Immature natural killer cell (primary cell): ENCODE results near the gene MAGI1. TPM values are rescaled to one million over a fixed set of nuclear protein-coding genes. Genes with fewer than 3 reads are reported as not detected.

ENCODE experiments used
- DNase-seq, 3 donors: peaks; one replicate each; pipeline ENCODE4 v3.0.0; 2022; ENCODE audit warnings: mixed read lengths in 1 of 3
- H3K27ac Mint-ChIP-seq, 6 donors: one replicate each; pipeline ENCODE4 v1.8.0; 2020; ENCODE audit warnings: mixed read lengths in 6 of 6, mild to moderate bottlenecking in 5 of 6, inconsistent platforms in 4 of 6, moderate library complexity in 3 of 6
- H3K27me3 Mint-ChIP-seq, 3 donors: one replicate each; pipeline ENCODE4 v1.8.0; 2020 to 2021; ENCODE audit warnings: low read depth in 3 of 3, mild to moderate bottlenecking in 3 of 3, mixed read lengths in 3 of 3, moderate library complexity in 3 of 3, inconsistent platforms in 1 of 3
- H3K36me3 Mint-ChIP-seq, 3 donors: one replicate each; pipeline ENCODE4 v1.8.0; 2020; ENCODE audit warnings: mixed read lengths in 3 of 3, inconsistent platforms in 2 of 3, mild to moderate bottlenecking in 2 of 3
- H3K4me1 Mint-ChIP-seq, 2 donors: one replicate each; pipeline ENCODE4 v1.8.0; 2020; ENCODE audit warnings: inconsistent platforms in 2 of 2, mild to moderate bottlenecking in 2 of 2, mixed read lengths in 2 of 2, moderate library complexity in 1 of 2
- H3K4me3 Mint-ChIP-seq, 5 donors: one replicate each; pipeline ENCODE4 v1.8.0; 2020; ENCODE audit warnings: mild to moderate bottlenecking in 5 of 5, mixed read lengths in 5 of 5, inconsistent platforms in 3 of 5, moderate library complexity in 3 of 5
- H3K9me3 Mint-ChIP-seq, 6 donors: one replicate each; pipeline ENCODE4 v1.8.0; 2020; ENCODE audit warnings: mild to moderate bottlenecking in 6 of 6, mixed read lengths in 6 of 6, inconsistent platforms in 4 of 6, moderate library complexity in 3 of 6
- polyA plus RNA-seq, 3 donors: library from polyadenylated mRNA; unstranded; fragments of 300-500 nt; fragmentation: Illumina TruSeq; gene quantifications; one replicate each; pipeline ENCODE4 v1.2.3, GENCODE V29; 2021

The MAGI1 gene
- polyA plus RNA-seq, 3 donors from 2014 or later, result not detected

- Mint-ChIP-seq H3K4me1 (no peaks in the 10 kb centered on the region), H3K9me3 (peaks cover 0 to 5% (median 1%) of the 10 kb centered on the region in 6 donors)
These were observed 226.8 kb downstream of the MAGI1 start for GRCh38 chr3:65811892-65812291.

DNA sequence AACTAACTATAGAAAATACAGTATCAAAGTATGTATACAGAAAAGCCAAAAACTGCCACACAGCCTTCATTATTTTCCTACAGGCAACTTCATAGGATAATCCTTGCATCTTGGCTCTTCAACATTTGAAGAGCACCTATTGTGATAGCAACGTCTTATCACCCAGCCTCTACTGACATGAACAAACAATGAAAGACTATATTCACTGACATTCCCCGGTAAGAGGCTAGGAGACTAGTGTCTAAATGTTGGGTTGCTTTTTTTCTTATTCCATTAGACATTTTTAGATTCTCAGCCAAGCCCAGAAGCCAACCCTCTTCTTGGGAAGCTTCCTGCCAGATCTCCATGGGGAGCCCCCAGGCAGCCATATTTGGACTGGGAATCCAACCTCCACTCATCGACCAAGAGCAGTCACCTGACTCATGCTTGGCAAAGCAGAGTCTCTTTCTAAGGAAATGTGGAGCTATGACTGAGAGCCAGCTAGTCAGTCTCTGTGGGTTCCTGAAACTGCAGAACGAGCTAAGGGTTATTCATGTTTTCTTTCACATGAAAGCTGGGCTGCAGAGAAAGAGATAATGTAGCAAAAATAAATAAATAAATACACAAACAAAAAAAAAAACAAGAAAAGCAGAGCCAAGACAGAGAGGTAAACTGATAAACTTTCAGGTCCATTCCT is 227.5 kb downstream of the MAGI1 start:
- H3K9me3 Mint-ChIP-seq, result peaks cover 0 to 5% (median 1%) of the 10 kb centered on the region in 6 donors

More at GRCh38 chr3:65811892-65812291, 226.8 kb downstream of the MAGI1 start:
- Mint-ChIP-seq H3K36me3 (no peaks in the 10 kb centered on the region), H3K27ac (no peak overlapping the region), H3K4me3 (no peak overlapping the region), H3K27me3 (peaks cover 0 to 2% (median 0%) of the 10 kb centered on the region in 3 donors)
- no peak for DNase-seq

GRCh38 chr3:65810302-65810701 is 228.4 kb downstream of the MAGI1 start:
- H3K27ac Mint-ChIP-seq, result no peak overlapping the region
- H3K36me3 Mint-ChIP-seq, result no peaks in the 10 kb centered on the region
- peaks cover 0 to 2% (median 0%) of the 10 kb centered on the region in 3 donors for H3K27me3 Mint-ChIP-seq
- DNase-seq, result no peak
- no peaks in the 10 kb centered on the region for H3K4me1 Mint-ChIP-seq
- H3K9me3 Mint-ChIP-seq, result peaks cover 0 to 8% (median 2%) of the 10 kb centered on the region in 6 donors
- no peak overlapping the region for H3K4me3 Mint-ChIP-seq

More for the DNA sequence above, 227.5 kb downstream of the MAGI1 start:
- no peak overlapping the region for H3K27ac Mint-ChIP-seq
- H3K36me3 Mint-ChIP-seq, result no peaks in the 10 kb centered on the region
- no peaks in the 10 kb centered on the region for H3K4me1 Mint-ChIP-seq
- DNase-seq, result no peak
- no peak overlapping the region for H3K4me3 Mint-ChIP-seq
- peaks cover 0 to 2% (median 0%) of the 10 kb centered on the region in 3 donors for H3K27me3 Mint-ChIP-seq

DNA sequence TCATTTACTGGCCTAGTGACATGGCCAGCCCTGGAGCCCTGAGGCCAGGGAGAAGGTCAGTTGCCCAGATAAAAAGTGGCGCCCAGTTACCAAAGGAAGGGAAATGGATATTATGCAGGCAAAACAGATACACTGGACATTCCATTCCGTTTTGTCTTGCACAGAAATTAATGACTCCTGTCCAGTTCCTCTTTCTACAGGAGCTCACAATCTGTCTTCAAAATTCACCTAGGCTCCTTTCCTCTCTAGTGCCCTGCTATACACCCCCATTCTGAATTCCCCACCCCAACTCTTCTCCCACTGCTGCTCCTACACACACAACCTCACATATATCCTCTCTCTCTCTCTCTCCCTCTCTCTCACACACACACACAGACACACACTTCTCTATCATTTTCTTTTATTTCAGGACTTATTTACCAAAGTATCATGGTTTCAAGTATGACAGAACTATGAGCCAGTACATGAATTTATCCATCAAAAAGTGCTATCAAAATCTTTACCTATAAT is 229.0 kb downstream of the MAGI1 start:
- H3K9me3 Mint-ChIP-seq, result peaks cover 0 to 13% (median 3%) of the 10 kb centered on the region in 6 donors
- H3K27ac Mint-ChIP-seq, result no peak overlapping the region
- peaks cover 0 to 4% (median 2%) of the 10 kb centered on the region in 3 donors for H3K27me3 Mint-ChIP-seq
- H3K36me3 Mint-ChIP-seq, result no peaks in the 10 kb centered on the region
- no peak for DNase-seq
- H3K4me3 Mint-ChIP-seq, result no peak overlapping the region
- no peaks in the 10 kb centered on the region for H3K4me1 Mint-ChIP-seq

GRCh38 chr3:65808824-65809223 is 229.9 kb downstream of the MAGI1 start:
- DNase-seq, result no peak
- H3K4me1 Mint-ChIP-seq, result no peaks in the 10 kb centered on the region
- H3K36me3 Mint-ChIP-seq, result no peaks in the 10 kb centered on the region
- peaks cover 0 to 4% (median 2%) of the 10 kb centered on the region in 3 donors for H3K27me3 Mint-ChIP-seq
- H3K27ac Mint-ChIP-seq, result no peak overlapping the region
- H3K9me3 Mint-ChIP-seq, result peaks cover 0 to 13% (median 5%) of the 10 kb centered on the region in 6 donors
- no peak overlapping the region for H3K4me3 Mint-ChIP-seq

- no peaks in the 10 kb centered on the region for H3K4me1 Mint-ChIP-seq
- H3K36me3 Mint-ChIP-seq, result no peaks in the 10 kb centered on the region
- H3K9me3 Mint-ChIP-seq, result peaks cover 0 to 14% (median 5%) of the 10 kb centered on the region in 6 donors
- H3K27me3 Mint-ChIP-seq, result peaks cover 0 to 4% (median 2%) of the 10 kb centered on the region in 3 donors
- H3K27ac Mint-ChIP-seq, result no peak overlapping the region
- DNase-seq, result no peak
- no peak overlapping the region for H3K4me3 Mint-ChIP-seq
These were observed 230.3 kb downstream of the MAGI1 start for GRCh38 chr3:65808407-65808806.

DNA sequence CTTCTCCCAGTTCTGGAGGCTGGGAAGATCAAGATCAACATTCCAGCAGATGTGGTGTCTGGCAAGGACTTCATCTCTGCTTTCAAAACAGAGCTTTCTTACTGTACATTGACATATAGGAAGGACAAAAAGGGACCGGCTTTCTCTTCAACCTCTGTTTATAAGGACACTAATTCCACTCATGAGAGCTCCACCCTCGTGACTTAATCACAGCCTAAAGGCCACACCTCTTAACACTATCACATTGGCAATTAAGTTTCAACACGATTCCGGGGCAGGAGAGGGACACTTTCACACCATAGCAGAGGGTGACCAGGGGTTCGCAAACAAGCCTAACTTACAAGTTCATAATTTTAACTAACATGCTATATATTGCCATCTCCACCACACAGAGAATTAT is 231.5 kb downstream of the MAGI1 start:
- no peaks in the 10 kb centered on the region for H3K36me3 Mint-ChIP-seq
- H3K27ac Mint-ChIP-seq, result no peak overlapping the region
- peaks cover 2 to 4% (median 2%) of the 10 kb centered on the region in 3 donors for H3K27me3 Mint-ChIP-seq
- H3K4me1 Mint-ChIP-seq, result no peaks in the 10 kb centered on the region
- no peak for DNase-seq
- no peak overlapping the region for H3K4me3 Mint-ChIP-seq
- peaks cover 0 to 14% (median 5%) of the 10 kb centered on the region in 6 donors for H3K9me3 Mint-ChIP-seq

- Mint-ChIP-seq H3K9me3 (peaks cover 0 to 14% (median 5%) of the 10 kb centered on the region in 6 donors), H3K36me3 (no peaks in the 10 kb centered on the region), H3K4me1 (no peaks in the 10 kb centered on the region), H3K4me3 (no peak overlapping the region), H3K27me3 (peaks cover 2 to 4% (median 2%) of the 10 kb centered on the region in 3 donors), H3K27ac (no peak overlapping the region)
- no peak for DNase-seq
These were observed 232.1 kb downstream of the MAGI1 start for GRCh38 chr3:65806600-65806999.

GRCh38 chr3:65796676-65797075 is 242.0 kb downstream of the MAGI1 start:
- Mint-ChIP-seq H3K27me3 (peaks cover 0 to 2% (median 2%) of the 10 kb centered on the region in 3 donors), H3K4me3 (no peak overlapping the region), H3K4me1 (no peaks in the 10 kb centered on the region), H3K9me3 (peaks cover 0 to 4% (median 0%) of the 10 kb centered on the region in 6 donors), H3K36me3 (no peaks in the 10 kb centered on the region), H3K27ac (no peak overlapping the region)
- no peak for DNase-seq

DNA sequence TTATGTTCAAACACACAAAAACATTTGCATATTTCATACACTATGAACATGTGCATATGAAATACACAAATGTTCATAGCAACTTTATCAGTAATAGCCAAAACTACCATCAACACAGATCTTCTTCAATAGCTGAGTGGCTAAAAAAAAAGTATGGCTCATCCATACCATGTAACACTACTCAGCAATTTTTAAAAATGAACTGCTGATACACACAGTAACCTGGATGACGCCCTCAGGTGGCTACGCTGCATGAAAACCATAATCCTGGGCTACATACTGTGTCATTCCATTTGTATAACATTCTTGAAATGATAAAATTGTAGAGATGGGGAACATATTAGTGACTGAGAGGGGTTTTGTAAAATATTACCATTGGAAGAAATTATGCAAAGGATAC is 243.6 kb downstream of the MAGI1 start:
- no peaks in the 10 kb centered on the region for H3K4me1 Mint-ChIP-seq
- H3K9me3 Mint-ChIP-seq, result peaks cover 0 to 4% (median 0%) of the 10 kb centered on the region in 6 donors
- H3K36me3 Mint-ChIP-seq, result no peaks in the 10 kb centered on the region
- H3K4me3 Mint-ChIP-seq, result no peak overlapping the region
- H3K27ac Mint-ChIP-seq, result no peak overlapping the region
- peaks cover 0 to 2% (median 0%) of the 10 kb centered on the region in 3 donors for H3K27me3 Mint-ChIP-seq
- no peak for DNase-seq

DNA sequence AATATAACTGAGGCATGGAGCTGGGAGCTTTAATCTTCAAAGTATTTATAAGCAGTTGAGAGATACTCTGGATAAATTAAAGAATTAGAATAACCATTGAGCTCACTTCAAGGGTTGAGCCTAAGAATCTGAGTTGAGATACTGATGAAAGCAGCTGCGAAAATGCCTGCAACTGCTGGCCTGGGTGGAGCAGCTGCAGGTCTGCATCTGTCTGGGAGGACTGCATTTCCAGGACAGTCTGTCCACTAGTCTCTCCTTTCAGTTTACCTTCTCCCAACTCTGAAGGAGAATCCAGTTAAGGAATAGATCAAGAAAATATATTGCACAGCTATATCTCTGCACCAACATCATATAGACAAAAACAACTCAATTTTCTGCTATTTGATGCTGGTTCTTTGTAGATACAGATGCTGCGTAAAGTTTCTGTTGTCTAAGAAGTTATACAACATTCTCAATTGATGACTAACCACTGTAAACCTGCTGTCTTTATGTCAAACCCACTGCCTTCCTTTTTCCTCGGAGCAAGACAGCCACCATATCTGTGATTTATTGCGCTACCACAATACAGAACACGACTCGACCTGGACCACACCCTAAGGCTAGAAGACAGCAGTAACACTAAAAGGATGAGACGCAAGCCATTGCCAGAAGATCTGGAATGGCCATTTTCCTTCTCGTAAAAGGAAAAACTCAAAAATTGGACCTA is 245.1 kb downstream of the MAGI1 start:
- H3K27ac Mint-ChIP-seq, result no peak overlapping the region
- H3K27me3 Mint-ChIP-seq, result peaks cover 0 to 2% (median 0%) of the 10 kb centered on the region in 3 donors
- peaks cover 0 to 2% (median 0%) of the 10 kb centered on the region in 6 donors for H3K9me3 Mint-ChIP-seq
- no peak overlapping the region for H3K4me3 Mint-ChIP-seq
- DNase-seq, result no peak
- H3K4me1 Mint-ChIP-seq, result no peaks in the 10 kb centered on the region
- no peaks in the 10 kb centered on the region for H3K36me3 Mint-ChIP-seq

GRCh38 chr3:65788461-65788860 is 250.3 kb downstream of the MAGI1 start:
- H3K27ac Mint-ChIP-seq, result no peak overlapping the region
- DNase-seq, result no peak
- H3K4me3 Mint-ChIP-seq, result no peak overlapping the region
- H3K27me3 Mint-ChIP-seq, result peaks cover 0 to 4% (median 0%) of the 10 kb centered on the region in 3 donors
- H3K4me1 Mint-ChIP-seq, result no peaks in the 10 kb centered on the region
- H3K36me3 Mint-ChIP-seq, result no peaks in the 10 kb centered on the region
- H3K9me3 Mint-ChIP-seq, result peaks cover 0 to 3% (median 0%) of the 10 kb centered on the region in 6 donors

DNA sequence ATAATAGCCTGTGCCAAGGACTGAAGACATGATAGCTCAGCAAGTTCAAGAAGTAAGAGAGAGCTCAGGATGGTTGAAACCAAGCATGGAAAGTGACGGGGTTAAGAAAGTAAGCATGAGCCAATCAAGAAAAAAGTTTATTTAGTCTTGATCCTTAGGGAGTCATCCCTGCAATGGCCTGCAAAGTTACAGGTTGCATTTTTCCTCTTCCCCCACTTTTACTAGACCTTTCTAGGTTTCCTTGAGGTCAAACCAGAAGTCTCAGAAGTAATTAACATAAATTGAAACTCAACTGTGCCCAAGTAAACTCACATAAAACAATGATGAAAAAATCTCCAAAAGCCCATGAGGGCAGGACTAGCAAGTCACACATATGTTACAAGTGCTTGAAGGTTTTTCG is 250.9 kb downstream of the MAGI1 start:
- H3K27me3 Mint-ChIP-seq, result peaks cover 0 to 4% (median 2%) of the 10 kb centered on the region in 3 donors
- H3K9me3 Mint-ChIP-seq, result peaks cover 0 to 3% (median 0%) of the 10 kb centered on the region in 6 donors
- H3K4me3 Mint-ChIP-seq, result no peak overlapping the region
- H3K27ac Mint-ChIP-seq, result no peak overlapping the region
- no peaks in the 10 kb centered on the region for H3K36me3 Mint-ChIP-seq
- H3K4me1 Mint-ChIP-seq, result no peaks in the 10 kb centered on the region
- no peak for DNase-seq

GRCh38 chr3:65787340-65787739 is 251.4 kb downstream of the MAGI1 start:
- DNase-seq, result no peak

More at GRCh38 chr3:65787340-65787739, 251.4 kb downstream of the MAGI1 start:
- peaks cover 0 to 3% (median 0%) of the 10 kb centered on the region in 6 donors for H3K9me3 Mint-ChIP-seq
- H3K36me3 Mint-ChIP-seq, result no peaks in the 10 kb centered on the region
- H3K4me1 Mint-ChIP-seq, result no peaks in the 10 kb centered on the region
- peaks cover 0 to 4% (median 2%) of the 10 kb centered on the region in 3 donors for H3K27me3 Mint-ChIP-seq
- H3K4me3 Mint-ChIP-seq, result no peak overlapping the region
- no peak overlapping the region for H3K27ac Mint-ChIP-seq
